COR-L47 (cell line): ENCODE data around the gene CHD9.
A peak's percentile ranks its signal among the peaks of the same experiment; 100 is the strongest.
"Not testable (repeated sequence)": the region's sequence is repeated elsewhere in the genome, so short reads cannot be mapped to it uniquely, and the experiment has no call there.

Source experiments
- DNase-seq: peaks from one replicate; lab custom pipeline; 2025; lab: John Stamatoyannopoulos, UW

The CHD9 gene

GRCh38 chr16:53054670-53055485 is at the start of gene CHD9:
Gene CHD9, plus strand, starts transcription at chr16:53054991. Its CDS starts 101,099 bp downstream, at chr16:53156090.
- peak; percentile 86 for DNase-seq

- no peak for DNase-seq
Observed at GRCh38 chr16:53007095-53007494, 47.7 kb upstream of the CHD9 start.

GRCh38 chr16:53014287-53014686 is 40.5 kb upstream of the CHD9 start:
- DNase-seq: no peak

- DNase-seq: no peak
Observed at GRCh38 chr16:53018834-53019416, 35.9 kb upstream of the CHD9 start.

GRCh38 chr16:53022374-53022773 is 32.4 kb upstream of the CHD9 start:
- peak; percentile 66 for DNase-seq

- no peak for DNase-seq
Observed at GRCh38 chr16:53024045-53024444, 30.7 kb upstream of the CHD9 start.

GRCh38 chr16:53029971-53030370 is 24.8 kb upstream of the CHD9 start:
- DNase-seq: no peak

GRCh38 chr16:53031323-53031942 is 23.4 kb upstream of the CHD9 start:
- no peak for DNase-seq

- no peak for DNase-seq
Observed at GRCh38 chr16:53034306-53034705, 20.5 kb upstream of the CHD9 start.

- no peak for DNase-seq
Observed at GRCh38 chr16:53035176-53035942, 19.4 kb upstream of the CHD9 start.

GRCh38 chr16:53036066-53036465 is 18.7 kb upstream of the CHD9 start:
- no peak for DNase-seq

GRCh38 chr16:53036711-53037110 is 18.1 kb upstream of the CHD9 start:
- DNase-seq: not testable (repeated sequence)

- no peak for DNase-seq
Observed at GRCh38 chr16:53040788-53041187, 14.0 kb upstream of the CHD9 start.

GRCh38 chr16:53041320-53042051 is 13.3 kb upstream of the CHD9 start:
- DNase-seq: no peak

GRCh38 chr16:53042235-53042701 is 12.5 kb upstream of the CHD9 start:
- no peak for DNase-seq

- DNase-seq: no peak
Observed at GRCh38 chr16:53043428-53043831, 11.4 kb upstream of the CHD9 start.

GRCh38 chr16:53043986-53044601 is 10.7 kb upstream of the CHD9 start:
- DNase-seq: peak; percentile 6

- DNase-seq: peak; percentile 4
Observed at GRCh38 chr16:53045341-53046220, 9.2 kb upstream of the CHD9 start.

- DNase-seq: not testable (repeated sequence)
Observed at GRCh38 chr16:53047515-53047914, 7.3 kb upstream of the CHD9 start.
